Renal cortical epithelial cell (primary cell): ENCODE measurements around the gene CORO7. TPM values are rescaled to one million over a fixed set of nuclear protein-coding genes. Genes with fewer than 3 reads are reported as not detected.
"Not testable (repeated sequence)": the region's sequence is repeated elsewhere in the genome, so short reads cannot be mapped to it uniquely, and the experiment has no call there.

Source experiments
- DNase-seq: peaks from one replicate; pipeline ENCODE4 v3.0.0-alpha.2; 2011; ENCODE audit warnings: low read depth
- total RNA-seq: library from RNA; depleted of rRNA; stranded (reverse); fragments of >200 nt; gene quantifications from 2 replicates; pipeline ENCODE4 v1.2.3, GENCODE V29; 2014

Gene CORO7
- total RNA-seq, 1 donor from 2014 or later: 25.1 TPM

- DNase-seq: no peak
These were observed 13.8 kb downstream of the CORO7 start for GRCh38 chr16:4402439-4403132.

GRCh38 chr16:4401510-4401909, 14.9 kb downstream of the CORO7 start:
- DNase-seq: no peak

GRCh38 chr16:4401094-4401501, 15.3 kb downstream of the CORO7 start:
- DNase-seq: no peak

- no peak for DNase-seq
These were observed 17.2 kb downstream of the CORO7 start for GRCh38 chr16:4399001-4399730.

GRCh38 chr16:4395055-4395726, 21.2 kb downstream of the CORO7 start:
- DNase-seq: no peak

- DNase-seq: not testable (repeated sequence)
These were observed 22.5 kb downstream of the CORO7 start for GRCh38 chr16:4393850-4394249.

GRCh38 chr16:4393240-4393600, 23.2 kb downstream of the CORO7 start:
- DNase-seq: peak; percentile 67

- peak; percentile 33 for DNase-seq
These were observed 23.8 kb downstream of the CORO7 start for GRCh38 chr16:4392382-4393239.

GRCh38 chr16:4391631-4392381, 24.6 kb downstream of the CORO7 start:
- no peak for DNase-seq

GRCh38 chr16:4390266-4391260, 25.8 kb downstream of the CORO7 start:
- no peak for DNase-seq

GRCh38 chr16:4389051-4389955, 27.1 kb downstream of the CORO7 start:
- no peak for DNase-seq

GRCh38 chr16:4388271-4389021, 27.9 kb downstream of the CORO7 start:
- DNase-seq: no peak

GRCh38 chr16:4387781-4388180, 28.6 kb downstream of the CORO7 start:
- DNase-seq: no peak

- no peak for DNase-seq
These were observed 29.3 kb downstream of the CORO7 start for GRCh38 chr16:4386951-4387565.

- no peak for DNase-seq
These were observed 30.0 kb downstream of the CORO7 start for GRCh38 chr16:4386451-4386805.

GRCh38 chr16:4385789-4386450, 30.5 kb downstream of the CORO7 start:
- DNase-seq: no peak
